Liver (tissue), 9 donors: ENCODE measurements around the gene BPTF. TPM values are rescaled to one million over a fixed set of nuclear protein-coding genes. Genes with fewer than 3 reads are reported as not detected.

ENCODE experiments used
- DNase-seq: peaks from one replicate; pipeline ENCODE4 v3.0.0-alpha.2; 2017; ENCODE audit warnings: low spot score
- H3K27ac ChIP-seq, 2 donors: one replicate each; pipeline ENCODE4 v1.7.0; 2013; ENCODE audit warnings: inconsistent platforms in 2 of 2, low read length in 2 of 2, control low read depth in 1 of 2, low read depth in 1 of 2, mild to moderate bottlenecking in 1 of 2
- H3K27me3 ChIP-seq, 4 donors: one replicate each; pipeline versions ENCODE4 v1.6.1 to v1.7.0; 2013; ENCODE audit warnings: low read length in 3 of 4, inconsistent platforms in 1 of 4, mild to moderate bottlenecking in 1 of 4, moderate library complexity in 1 of 4; ENCODE audit not compliant: control insufficient read depth in 4 of 4, insufficient read depth in 4 of 4
- H3K36me3 ChIP-seq, 4 donors: one replicate each; pipeline versions ENCODE4 v1.6.1 to v1.7.0; 2013; ENCODE audit warnings: low read length in 3 of 4, mild to moderate bottlenecking in 3 of 4, low read depth in 1 of 4, moderate library complexity in 1 of 4; ENCODE audit not compliant: control insufficient read depth in 4 of 4, insufficient read depth in 3 of 4
- H3K4me1 ChIP-seq, 4 donors: one replicate each; pipeline versions ENCODE4 v1.6.1 to v1.7.0; 2013; ENCODE audit warnings: low read length in 3 of 4, mild to moderate bottlenecking in 3 of 4, moderate library complexity in 1 of 4; ENCODE audit not compliant: control insufficient read depth in 4 of 4, insufficient read depth in 4 of 4
- H3K4me3 ChIP-seq, 3 donors: one replicate each; pipeline versions ENCODE4 v1.6.1 to v1.7.0; 2013; ENCODE audit warnings: low read length in 3 of 3, control low read depth in 1 of 3, low read depth in 1 of 3, mild to moderate bottlenecking in 1 of 3
- H3K9ac ChIP-seq, 2 donors: one replicate each; pipeline ENCODE4 v1.7.0; 2013; ENCODE audit warnings: low read length in 2 of 2, mild to moderate bottlenecking in 2 of 2, moderate library complexity in 2 of 2, control low read depth in 1 of 2, low read depth in 1 of 2
- H3K9me3 ChIP-seq, 4 donors: one replicate each; pipeline versions ENCODE4 v1.6.1 to v1.7.0; 2013; ENCODE audit warnings: low read length in 3 of 4; ENCODE audit not compliant: control insufficient read depth in 4 of 4
- EGR1 ChIP-seq, 2 donors: IDR thresholded peaks; 2 replicates each; pipeline ENCODE4 v1.6.1; 2016 to 2018; ENCODE audit warnings: antibody characterized with exemption in 2 of 2, low read depth in 2 of 2
- FOXA1 ChIP-seq: IDR thresholded peaks from 2 replicates; pipeline ENCODE4 v1.6.1; 2016; ENCODE audit warnings: antibody characterized with exemption
- FOXA2 ChIP-seq: IDR thresholded peaks from 2 replicates; pipeline ENCODE4 v1.6.1; 2016; ENCODE audit warnings: antibody characterized with exemption
- GABPA ChIP-seq, 2 donors: IDR thresholded peaks in 1 of 2; conservative IDR thresholded peaks in 1 of 2; 2 replicates each; pipeline ENCODE4 v1.6.1; 2016; ENCODE audit warnings: antibody characterized with exemption in 2 of 2, mild to moderate bottlenecking in 1 of 2, moderate library complexity in 1 of 2
- HNF4A ChIP-seq, 2 donors: conservative IDR thresholded peaks; 2 replicates each; pipeline ENCODE4 v1.6.1; 2016; ENCODE audit warnings: antibody characterized with exemption in 2 of 2, mild to moderate bottlenecking in 2 of 2
- HNF4G ChIP-seq: IDR thresholded peaks from 2 replicates; pipeline ENCODE4 v1.6.1; 2016; ENCODE audit warnings: antibody characterized with exemption
- JUND ChIP-seq, 2 donors: IDR thresholded peaks; 2 replicates each; pipeline ENCODE4 v1.6.1; 2016; ENCODE audit warnings: antibody characterized with exemption in 2 of 2
- MAX ChIP-seq: IDR thresholded peaks from 2 replicates; pipeline ENCODE4 v1.6.1; 2016; ENCODE audit warnings: antibody characterized with exemption
- NR2F2 ChIP-seq: IDR thresholded peaks from 2 replicates; pipeline ENCODE4 v1.6.1; 2016; ENCODE audit warnings: antibody characterized with exemption
- RAD21 ChIP-seq, 2 donors: IDR thresholded peaks; 2 replicates each; pipeline ENCODE4 v1.6.1; 2016; ENCODE audit warnings: antibody characterized with exemption in 2 of 2, mild to moderate bottlenecking in 2 of 2
- RXRA ChIP-seq, 2 donors: IDR thresholded peaks; 2 replicates each; pipeline ENCODE4 v1.6.1; 2017 to 2018; ENCODE audit warnings: antibody characterized with exemption in 2 of 2, mild to moderate bottlenecking in 1 of 2
- SP1 ChIP-seq: IDR thresholded peaks from 2 replicates; pipeline ENCODE4 v1.6.1; 2018; ENCODE audit warnings: antibody characterized with exemption, mild to moderate bottlenecking
- TAF1 ChIP-seq: conservative IDR thresholded peaks from 2 replicates; pipeline ENCODE4 v1.6.1; 2016; ENCODE audit warnings: antibody characterized with exemption, mild to moderate bottlenecking
- YY1 ChIP-seq: IDR thresholded peaks from 2 replicates; pipeline ENCODE4 v1.6.1; 2016; ENCODE audit warnings: antibody characterized with exemption, mild to moderate bottlenecking
- ZBTB33 ChIP-seq: IDR thresholded peaks from 2 replicates; pipeline ENCODE4 v1.6.1; 2016; ENCODE audit warnings: antibody characterized with exemption
- WGBS: extraction: QIAGEN DNeasy Blood & Tissue Kit; methylation state at CpG from one replicate; pipeline ENCODE4 v1.1.7; 2013; 5-methylcytosine and 5-hydroxymethylcytosine counted together
- polyA plus RNA-seq, 2 donors: library from polyadenylated mRNA; stranded (reverse) in 1 of 2; unstranded in 1 of 2; fragments of 200-250 nt in 1 of 2; fragments of >200 nt in 1 of 2; fragmentation: Nextera tagmentation in 1 of 2; extraction: Ambion mirVana in 1 of 2; gene quantifications; one replicate each; pipeline versions ENCODE4 v1.2.1 to v1.2.3, GENCODE V29; 2013 to 2015
- total RNA-seq, 2 donors: library from RNA; depleted of rRNA; stranded (reverse); fragments of >200 nt; gene quantifications; one replicate each; pipeline ENCODE4 v1.2.3, GENCODE V29; 2014
- TF ChIP-seq, protein P1 (sequence below): IDR thresholded peaks from 2 replicates; pipeline ENCODE4 v1.6.1; 2016; ENCODE audit warnings: antibody characterized with exemption, mild to moderate bottlenecking
- TF ChIP-seq, protein P2 (sequence below): IDR thresholded peaks from 2 replicates; pipeline ENCODE4 v1.6.1; 2016; ENCODE audit warnings: antibody characterized with exemption
- TF ChIP-seq, protein P3 (sequence below): fragments of 150-350 bp; IDR thresholded peaks from 2 replicates; pipeline ENCODE4 v1.5.1; 2017; ENCODE audit warnings: improper control_type of control experiment, low read depth, low read length; ENCODE audit not compliant: missing input control
- donor health status: healthy.
- donor health status: healthy.
- donor health status: healthy.
- donor health status: healthy.
- donor health status: healthy.

BPTF gene
- total and polyA plus RNA-seq, 4 donors, result 8.1 to 51.7 (median 29.5) TPM

DNA sequence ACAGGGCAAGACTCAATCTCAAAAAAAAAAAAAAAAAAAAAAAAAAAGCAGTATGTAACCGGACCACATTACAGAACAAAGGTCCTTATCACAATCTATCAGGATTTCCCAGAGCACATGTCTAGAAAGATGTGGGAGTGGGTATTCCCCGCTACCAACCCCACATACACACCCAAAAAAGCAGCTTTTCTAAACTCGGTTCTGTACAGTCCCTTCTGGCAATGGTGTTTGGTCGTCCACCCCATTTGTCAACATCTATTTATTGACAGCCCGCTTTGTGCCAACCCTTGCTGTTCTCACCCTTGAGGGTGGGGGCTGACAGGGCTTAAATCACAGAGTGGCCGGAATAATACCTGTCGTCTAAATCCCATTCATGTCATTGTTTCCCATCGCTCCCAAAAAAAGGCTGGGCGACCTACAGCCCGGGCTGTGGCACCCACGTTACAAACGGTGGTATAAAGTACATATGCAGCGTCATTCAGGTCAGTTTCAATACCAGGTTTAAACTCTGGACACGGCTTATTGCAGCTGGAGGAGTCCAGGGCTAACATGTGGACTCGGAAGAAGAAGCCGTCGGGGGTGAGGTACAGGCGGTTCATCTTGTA, 167.3 kb downstream of the BPTF start:
- H3K27ac ChIP-seq, result peak overlapping the region; percentile 90 to 92
- H3K4me1 ChIP-seq, result peaks cover 4 to 28% (median 18%) of the 10 kb centered on the region in 4 donors
- peak overlapping the region; percentile 67 to 69 (median 67) for H3K4me3 ChIP-seq
- WGBS, result 5% methylated on average over 18 of the region's 18 CpGs
- no peaks in the 10 kb centered on the region for H3K9me3 ChIP-seq
- no peaks in the 10 kb centered on the region for H3K27me3 ChIP-seq
- H3K9ac ChIP-seq, result peak overlapping the region; percentile 8 to 36
- TF ChIP-seq EGR1 (IDR thresholded peaks at IDR 0.05; ENCODE audit: low read depth in 2 of 2) (no peak), GABPA (IDR thresholded peaks at IDR 0.05 in 1 of 2, conservative IDR thresholded peaks at IDR 0.05 in 1 of 2) (no peak), JUND (IDR thresholded peaks at IDR 0.05) (no peak), RXRA (IDR thresholded peaks at IDR 0.05) (peak; percentile 5 to 19), TAF1 (no peak), FOXA2 (peak; percentile 58), HNF4A (conservative IDR thresholded peaks at IDR 0.05) (no peak), RAD21 (IDR thresholded peaks at IDR 0.05) (peak in 1 of 2 donors; percentile 2), ZBTB33 (no peak), SP1 (peak; percentile 24), MAX (peak; percentile 17), YY1 (peak; percentile 44), HNF4G (no peak), NR2F2 (no peak), FOXA1 (no peak)
- TF ChIP-seq, protein P1, sequence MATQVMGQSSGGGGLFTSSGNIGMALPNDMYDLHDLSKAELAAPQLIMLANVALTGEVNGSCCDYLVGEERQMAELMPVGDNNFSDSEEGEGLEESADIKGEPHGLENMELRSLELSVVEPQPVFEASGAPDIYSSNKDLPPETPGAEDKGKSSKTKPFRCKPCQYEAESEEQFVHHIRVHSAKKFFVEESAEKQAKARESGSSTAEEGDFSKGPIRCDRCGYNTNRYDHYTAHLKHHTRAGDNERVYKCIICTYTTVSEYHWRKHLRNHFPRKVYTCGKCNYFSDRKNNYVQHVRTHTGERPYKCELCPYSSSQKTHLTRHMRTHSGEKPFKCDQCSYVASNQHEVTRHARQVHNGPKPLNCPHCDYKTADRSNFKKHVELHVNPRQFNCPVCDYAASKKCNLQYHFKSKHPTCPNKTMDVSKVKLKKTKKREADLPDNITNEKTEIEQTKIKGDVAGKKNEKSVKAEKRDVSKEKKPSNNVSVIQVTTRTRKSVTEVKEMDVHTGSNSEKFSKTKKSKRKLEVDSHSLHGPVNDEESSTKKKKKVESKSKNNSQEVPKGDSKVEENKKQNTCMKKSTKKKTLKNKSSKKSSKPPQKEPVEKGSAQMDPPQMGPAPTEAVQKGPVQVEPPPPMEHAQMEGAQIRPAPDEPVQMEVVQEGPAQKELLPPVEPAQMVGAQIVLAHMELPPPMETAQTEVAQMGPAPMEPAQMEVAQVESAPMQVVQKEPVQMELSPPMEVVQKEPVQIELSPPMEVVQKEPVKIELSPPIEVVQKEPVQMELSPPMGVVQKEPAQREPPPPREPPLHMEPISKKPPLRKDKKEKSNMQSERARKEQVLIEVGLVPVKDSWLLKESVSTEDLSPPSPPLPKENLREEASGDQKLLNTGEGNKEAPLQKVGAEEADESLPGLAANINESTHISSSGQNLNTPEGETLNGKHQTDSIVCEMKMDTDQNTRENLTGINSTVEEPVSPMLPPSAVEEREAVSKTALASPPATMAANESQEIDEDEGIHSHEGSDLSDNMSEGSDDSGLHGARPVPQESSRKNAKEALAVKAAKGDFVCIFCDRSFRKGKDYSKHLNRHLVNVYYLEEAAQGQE, result no peak
- TF ChIP-seq, protein P2, sequence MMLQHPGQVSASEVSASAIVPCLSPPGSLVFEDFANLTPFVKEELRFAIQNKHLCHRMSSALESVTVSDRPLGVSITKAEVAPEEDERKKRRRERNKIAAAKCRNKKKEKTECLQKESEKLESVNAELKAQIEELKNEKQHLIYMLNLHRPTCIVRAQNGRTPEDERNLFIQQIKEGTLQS, result no peak
- TF ChIP-seq, protein P3, sequence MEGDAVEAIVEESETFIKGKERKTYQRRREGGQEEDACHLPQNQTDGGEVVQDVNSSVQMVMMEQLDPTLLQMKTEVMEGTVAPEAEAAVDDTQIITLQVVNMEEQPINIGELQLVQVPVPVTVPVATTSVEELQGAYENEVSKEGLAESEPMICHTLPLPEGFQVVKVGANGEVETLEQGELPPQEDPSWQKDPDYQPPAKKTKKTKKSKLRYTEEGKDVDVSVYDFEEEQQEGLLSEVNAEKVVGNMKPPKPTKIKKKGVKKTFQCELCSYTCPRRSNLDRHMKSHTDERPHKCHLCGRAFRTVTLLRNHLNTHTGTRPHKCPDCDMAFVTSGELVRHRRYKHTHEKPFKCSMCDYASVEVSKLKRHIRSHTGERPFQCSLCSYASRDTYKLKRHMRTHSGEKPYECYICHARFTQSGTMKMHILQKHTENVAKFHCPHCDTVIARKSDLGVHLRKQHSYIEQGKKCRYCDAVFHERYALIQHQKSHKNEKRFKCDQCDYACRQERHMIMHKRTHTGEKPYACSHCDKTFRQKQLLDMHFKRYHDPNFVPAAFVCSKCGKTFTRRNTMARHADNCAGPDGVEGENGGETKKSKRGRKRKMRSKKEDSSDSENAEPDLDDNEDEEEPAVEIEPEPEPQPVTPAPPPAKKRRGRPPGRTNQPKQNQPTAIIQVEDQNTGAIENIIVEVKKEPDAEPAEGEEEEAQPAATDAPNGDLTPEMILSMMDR, result no peak
- DNase-seq, result no peak
- H3K36me3 ChIP-seq, result no peaks in the 10 kb centered on the region
